Heart right ventricle (tissue), 16 donors: Measurements from ENCODE around the gene NPBWR2. TPM values are rescaled to one million over a fixed set of nuclear protein-coding genes. Genes with fewer than 3 reads are reported as not detected.
A peak's percentile ranks its signal among the peaks of the same experiment; 100 is the strongest.

ENCODE experiments used
- ATAC-seq, 8 donors: fragments of 200-7000 bp; cut with Tn5 transposase; one replicate each; pipeline ENCODE4 v1.9.1; 2020; ENCODE audit warnings: mild to moderate bottlenecking in 8 of 8, moderate library complexity in 8 of 8, moderate number of reproducible peaks in 1 of 8
- DNase-seq, 2 donors: peaks; one replicate each; pipeline ENCODE4 v3.0.0-alpha.2; 2020
- H3K27ac ChIP-seq, 10 donors: fragments of 200-600 bp; sonication (generic) in 2 of 10; one replicate each; pipeline versions ENCODE4 v1.5.0 to v1.8.0; 2020 to 2022; ENCODE audit warnings: mild to moderate bottlenecking in 3 of 10
- H3K27me3 ChIP-seq, 7 donors: fragments of 200-600 bp; one replicate each; pipeline ENCODE4 v1.8.0; 2021 to 2022; ENCODE audit warnings: mild to moderate bottlenecking in 2 of 7
- H3K36me3 ChIP-seq, 9 donors: fragments of 200-600 bp; sonication (generic) in 1 of 9; one replicate each; pipeline versions ENCODE4 v1.5.0 to v1.8.0; 2020 to 2022; ENCODE audit warnings: mild to moderate bottlenecking in 2 of 9
- H3K4me1 ChIP-seq, 9 donors: fragments of 200-600 bp; sonication (generic) in 1 of 9; one replicate each; pipeline versions ENCODE4 v1.5.0 to v1.8.0; 2020 to 2022; ENCODE audit warnings: mild to moderate bottlenecking in 4 of 9
- H3K4me3 ChIP-seq, 10 donors: fragments of 200-600 bp; sonication (generic) in 2 of 10; one replicate each; pipeline versions ENCODE4 v1.5.0 to v1.8.0; 2020 to 2022; ENCODE audit warnings: mild to moderate bottlenecking in 7 of 10, moderate library complexity in 2 of 10
- H3K9me3 ChIP-seq, 11 donors: fragments of 200-600 bp in 10 of 11; sonication (generic) in 2 of 11; one replicate each; pipeline versions ENCODE4 v1.5.0 to v1.8.0; 2013 to 2022; ENCODE audit warnings: mild to moderate bottlenecking in 2 of 11, control low read depth in 1 of 11, moderate library complexity in 1 of 11
- CTCF ChIP-seq, 9 donors: fragments of 200-600 bp; sonication (generic) in 2 of 9; IDR thresholded peaks; one replicate each; pipeline versions ENCODE4 v1.5.0 to v1.8.0; 2021 to 2022; ENCODE audit warnings: antibody characterized with exemption in 9 of 9, mild to moderate bottlenecking in 5 of 9, moderate library complexity in 1 of 9
- WGBS, 2 donors: extraction: QIAGEN DNeasy Blood & Tissue Kit; methylation state at CpG; one replicate each; pipeline ENCODE4 v1.1.7; 2013; ENCODE audit warnings: inconsistent platforms in 1 of 2; 5-methylcytosine and 5-hydroxymethylcytosine counted together
- intact Hi-C, 10 donors: fragments of 100-400 bp; cut with DNase I; formaldehyde crosslinking; loops; one replicate each; pipeline versions ENCODE4 v1.11.1 to v1.14.2; 2022
- polyA plus RNA-seq, 2 donors: library from polyadenylated mRNA; stranded (reverse); fragments of 200-250 nt; gene quantifications; one replicate each; pipeline ENCODE4 v1.2.3, GENCODE V29; 2013
- total RNA-seq, 10 donors: library from RNA; stranded (reverse); fragmentation: NEBNext Ultra II Directional in 3 of 10; extraction: Animal tissue kit (Norgen Biotek cat#: 25700) in 3 of 10; gene quantifications; one replicate each; pipeline versions ENCODE4 v1.2.1 to v1.2.4, GENCODE V29; 2021 to 2023
- donor health status: Arrhythmogenic right ventricular cardiomyopathy.
- donor health status: ischemic (EF 13 %, LVEDD 7.1; RV severe dilation, severe dysfunction).
- donor health status: healthy with polysubstance abuse.
- donor health status: DM: no; HTN: yes; CAD: no.
- donor health status: DM: no; HTN: no; CAD: no.
- donor health status: ischemic (EF 25% LVEDD 6.9; RV normal size, moderate dysfunction).
- donor health status: ischemic (EF 25% LVEDD 5.7; RV mildly dilated, moderate dysfunction).
- donor health status: healthy.
- donor health status: DM: yes; HTN: yes; CAD: no.
- donor health status: Ischemic cardiomyopathy.
- donor health status: ischemic (EF 35%, LVEDD 5.7; RV mildly dilated, moderate dysfunction).
- donor health status: nonischemic (EF 11% LVEDD 7.7; RV severe dilation, severe dysfunction).
- donor health status: DM: yes; HTN: yes; CAD: no.
- donor health status: PGD.
- donor health status: ischemic (EF 29% LVEDD 5.4; RV normal size, mild dysfunction).
- donor health status: nonischemic (EF 23%, LVEDD 6.1; RV moderate dilation, normal function).

NPBWR2 gene
- total and polyA plus RNA-seq, 12 donors = not detected

DNA sequence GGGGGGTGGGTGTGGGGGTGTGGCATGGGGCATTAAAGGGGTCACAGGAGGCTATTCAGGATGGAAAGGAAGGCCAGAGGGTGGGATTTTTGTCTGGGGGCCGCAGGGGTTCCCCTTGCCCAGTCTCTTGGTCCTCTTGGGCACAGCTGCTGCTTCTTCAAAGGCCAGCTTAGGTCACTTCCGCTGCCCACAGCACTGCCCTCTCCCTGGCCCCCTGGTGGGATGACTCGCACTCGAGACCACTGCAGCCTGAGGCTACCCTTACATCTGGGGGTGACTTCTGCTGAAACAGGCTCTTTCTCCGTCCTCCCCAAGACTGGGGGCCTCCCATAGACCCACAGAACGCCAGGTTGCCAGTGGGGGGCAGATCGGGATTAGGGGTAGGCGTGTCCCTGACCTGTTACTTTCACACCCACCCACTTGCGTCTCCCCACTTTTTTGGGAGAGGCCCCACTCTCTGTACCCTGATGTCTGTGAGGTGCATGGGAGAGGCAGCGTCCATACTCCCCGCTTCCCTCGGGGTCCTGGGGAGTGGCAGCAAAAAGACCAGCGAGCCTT, 24.5 kb downstream of the NPBWR2 start:
- ATAC-seq (no peak), DNase-seq (no peak)
- Histone ChIP-seq H3K27me3 (peaks cover 0 to 35% (median 30%) of the 10 kb centered on the region in 7 donors), H3K27ac (peak overlapping the region in 1 of 10 donors; percentile 14), H3K4me1 (peaks cover 16 to 55% (median 38%) of the 10 kb centered on the region in 9 donors), H3K4me3 (peak overlapping the region in 9 of 10 donors; percentile 56 to 74 (median 63)), H3K36me3 (no peaks in the 10 kb centered on the region), H3K9me3 (peaks cover 0 to 3% (median 0%) of the 10 kb centered on the region in 11 donors)
- no peak for TF ChIP-seq CTCF (IDR thresholded peaks at IDR 0.05)
- WGBS, 2 donors = 25 to 27% methylated on average over 13 of the region's 13 CpGs
- intact Hi-C loops = loop anchor here in 5 of 10 donors (5.0 kb wide), 2 partner anchors 34 to 39 kb away; no protein-coding TSS in a partner anchor

DNA sequence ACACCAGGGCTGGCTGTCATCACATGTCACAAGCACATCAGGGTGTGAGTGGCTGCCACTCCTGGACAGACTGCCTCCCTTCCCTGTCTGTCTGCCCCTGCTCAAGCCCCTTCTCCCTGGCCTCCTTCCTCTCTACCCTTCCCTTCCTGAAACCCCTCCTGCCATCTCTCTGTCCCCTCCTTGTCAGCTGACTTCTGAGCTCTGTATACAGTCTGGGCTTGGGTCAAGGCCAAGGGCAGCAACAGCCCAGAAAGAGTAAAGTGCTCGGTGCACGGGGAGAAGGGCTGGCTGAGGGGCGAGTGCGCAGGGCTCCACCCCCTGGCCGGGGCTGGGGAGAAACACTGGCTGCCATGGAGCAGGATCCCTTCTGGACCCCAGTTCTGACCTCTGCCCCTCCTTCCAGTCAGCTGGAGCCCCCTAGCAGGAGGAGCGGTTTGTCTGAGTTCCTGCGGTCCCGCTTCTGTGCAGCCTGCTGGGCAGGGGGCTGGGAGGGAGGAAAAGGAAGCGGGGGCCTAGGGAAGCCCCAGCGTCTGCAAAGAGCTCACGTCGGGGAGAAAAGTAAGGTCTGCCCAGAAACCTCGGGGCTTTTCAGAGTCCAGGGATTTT, 25.1 kb downstream of the NPBWR2 start:
- TF ChIP-seq CTCF (IDR thresholded peaks at IDR 0.05) = no peak
- H3K27me3 ChIP-seq = peaks cover 0 to 32% (median 27%) of the 10 kb centered on the region in 7 donors
- peak overlapping the region in 1 of 10 donors; percentile 23 for H3K4me3 ChIP-seq
- ATAC-seq (peak in 1 of 8 donors; percentile 10), DNase-seq (no peak)
- H3K9me3 ChIP-seq = no peaks in the 10 kb centered on the region
- H3K27ac ChIP-seq = peak overlapping the region in 1 of 10 donors; percentile 14
- peaks cover 16 to 57% (median 41%) of the 10 kb centered on the region in 9 donors for H3K4me1 ChIP-seq
- H3K36me3 ChIP-seq = no peaks in the 10 kb centered on the region
- intact Hi-C loops = loop anchor here in 5 of 10 donors (5.0 kb wide), 2 partner anchors 35 to 40 kb away; no protein-coding TSS in a partner anchor
- 19 to 22% methylated on average over 13 of the region's 13 CpGs for WGBS, 2 donors

DNA sequence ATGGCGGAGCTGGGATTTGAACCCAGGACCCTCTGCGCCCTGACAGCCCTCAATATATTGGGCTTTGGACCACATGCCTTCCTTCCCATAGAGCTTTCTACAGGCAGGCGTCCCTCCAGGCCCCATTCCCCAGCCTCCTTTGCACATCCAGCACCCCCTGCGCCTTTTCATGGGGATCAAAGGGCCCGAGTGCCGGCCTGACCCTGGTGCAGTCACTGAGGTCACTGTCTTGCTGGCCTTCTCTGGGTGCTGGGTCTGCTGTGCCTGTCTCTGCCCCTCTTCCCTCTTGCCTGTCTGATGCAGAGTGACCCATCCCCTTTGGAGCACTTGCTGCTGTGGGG, 25.8 kb downstream of the NPBWR2 start:
- DNase-seq = no peak
- peaks cover 0 to under 1% (median 0%) of the 10 kb centered on the region in 9 donors for H3K36me3 ChIP-seq
- no peak overlapping the region for H3K4me3 ChIP-seq
- intact Hi-C loops = loop anchor here in 5 of 10 donors (5.0 kb wide), 2 partner anchors 36 to 41 kb away; no protein-coding TSS in a partner anchor
- no peak overlapping the region for H3K27ac ChIP-seq
- TF ChIP-seq CTCF (IDR thresholded peaks at IDR 0.05) = no peak
- WGBS, 2 donors = 94% methylated on average over 6 of the region's 6 CpGs
- no peak for ATAC-seq
- peaks cover 16 to 57% (median 41%) of the 10 kb centered on the region in 9 donors for H3K4me1 ChIP-seq
- no peaks in the 10 kb centered on the region for H3K9me3 ChIP-seq
- H3K27me3 ChIP-seq = peaks cover 0 to 29% (median 27%) of the 10 kb centered on the region in 7 donors

GRCh38 chr20:64080813-64081623, 26.3 kb downstream of the NPBWR2 start:
- 80% methylated on average over 17 of the region's 17 CpGs for WGBS, 2 donors
- Histone ChIP-seq H3K27me3 (peaks cover 0 to 25% (median 24%) of the 10 kb centered on the region in 7 donors), H3K4me3 (peak overlapping the region in 7 of 10 donors; percentile 53 to 91 (median 84)), H3K36me3 (peaks cover 0 to 6% (median 0%) of the 10 kb centered on the region in 9 donors), H3K27ac (peak overlapping the region in 5 of 10 donors; percentile 67 to 91 (median 83)), H3K9me3 (no peaks in the 10 kb centered on the region), H3K4me1 (peaks cover 16 to 62% (median 41%) of the 10 kb centered on the region in 9 donors)
- no peak for DNase-seq
- ATAC-seq = no peak
- TF ChIP-seq CTCF (IDR thresholded peaks at IDR 0.05) = no peak
- intact Hi-C loops = loop anchor here in 5 of 10 donors (5.0 kb wide), 2 partner anchors 36 to 41 kb away; no protein-coding TSS in a partner anchor
